PFSK-1 (cell line): ENCODE measurements around the gene YTHDF2.

ENCODE experiments used
- POLR2AphosphoS5 ChIP-seq: IDR thresholded peaks from 2 replicates; pipeline ENCODE4 v1.6.1; 2012; ENCODE audit warnings: low read depth, mild to moderate bottlenecking, control low read depth, low read length, moderate library complexity
- SIN3A ChIP-seq: IDR thresholded peaks from 2 replicates; pipeline ENCODE4 v1.6.1; 2012; ENCODE audit warnings: mild to moderate bottlenecking, low read length, moderate library complexity, borderline replicate concordance; ENCODE audit not compliant: insufficient read depth
- TAF1 ChIP-seq: IDR thresholded peaks from 2 replicates; pipeline ENCODE4 v1.6.1; 2012; ENCODE audit warnings: low read length, control low read depth, borderline replicate concordance; ENCODE audit not compliant: insufficient read depth

DNA sequence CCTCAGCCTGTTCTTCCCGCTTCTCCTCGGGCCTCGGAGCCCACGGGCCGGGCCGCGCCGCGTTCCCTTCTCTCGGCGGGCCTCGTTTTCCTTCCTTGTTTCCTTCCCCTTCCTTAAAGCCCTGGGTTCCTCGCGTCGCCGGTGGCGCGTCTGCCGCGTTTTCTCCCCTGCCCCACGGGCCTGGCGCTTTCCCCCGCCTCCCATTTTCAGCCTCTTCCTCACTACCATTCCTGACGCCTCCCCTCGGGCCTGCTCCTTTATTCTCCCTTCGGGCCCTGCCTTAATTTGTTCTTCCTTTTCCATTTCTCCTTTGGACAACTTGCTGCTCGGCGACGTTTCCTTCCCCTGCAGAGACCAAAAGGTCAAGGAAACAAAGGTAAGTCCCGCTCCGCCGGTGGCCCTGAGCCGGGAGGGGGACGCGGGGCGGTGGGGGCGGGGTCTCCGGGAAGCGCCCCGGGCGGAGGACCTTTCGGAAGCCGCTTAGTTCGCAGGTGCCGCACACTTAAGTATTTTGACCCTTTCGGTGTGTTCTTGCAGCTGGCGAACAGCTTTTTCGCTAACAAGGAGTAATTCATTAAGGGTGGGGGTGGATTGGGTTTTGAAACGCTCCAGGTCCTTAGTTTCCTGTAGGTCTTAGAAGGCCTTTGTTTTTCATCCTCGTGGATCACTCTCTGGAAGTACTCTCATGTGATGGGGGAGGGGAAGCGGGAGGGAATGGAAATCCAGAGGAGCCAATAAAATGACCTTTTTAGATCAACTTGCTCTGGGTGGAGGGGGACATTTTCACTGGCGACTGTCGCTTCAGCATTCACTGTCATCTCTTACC, 780 bp downstream of the YTHDF2 start:
- TF ChIP-seq SIN3A (no peak), TAF1 (no peak), POLR2AphosphoS5 (peak; percentile 12; the same call in 1 of the 2 replicates)
